ENCODE measurements around the gene YAE1. TPM values are rescaled to one million over a fixed set of nuclear protein-coding genes. Genes with fewer than 3 reads are reported as not detected.

Gene YAE1
- total and polyA plus RNA-seq, 2 of the 13 experiments (the other 11 are each of a cell fraction or from before 2014, with no cell fraction given): 18.7 to 28.3 TPM

- Histone ChIP-seq H2AFZ (ENCODE audit: low read length) (no peak overlapping the region), H3K9me3 (ENCODE audit: low read length) (no peaks in the 10 kb centered on the region), H3K27ac (ENCODE audit: extremely low read length, insufficient read depth, low read length) (no peak overlapping the region), H4K20me1 (ENCODE audit: insufficient read depth, low read length) (no peaks in the 10 kb centered on the region), H3K27me3 (ENCODE audit: control insufficient read depth in 1 of 2, insufficient read depth in 2 of 2, low read length in 2 of 2) (no peaks in the 10 kb centered on the region), H3K4me3 (replicated peaks in 1 of 3; ENCODE audit: insufficient read depth in 1 of 3, low read depth in 2 of 3, low read length in 3 of 3) (no peak overlapping the region), H3K36me3 (replicated peaks in 1 of 2; ENCODE audit: control insufficient read depth in 1 of 2, insufficient read depth in 2 of 2, low read length in 2 of 2) (no peaks in the 10 kb centered on the region), H3K79me2 (ENCODE audit: insufficient read depth, low read length) (no peaks in the 10 kb centered on the region), H3K4me2 (ENCODE audit: low read depth, low read length) (no peak overlapping the region), H3K9ac (ENCODE audit: insufficient read depth, low read depth, low read length) (no peak overlapping the region), H3K4me1 (ENCODE audit: insufficient read depth, low read length) (no peaks in the 10 kb centered on the region)
- DNase-seq (ENCODE audit: low spot score) (no peak), FAIRE-seq (no peak), ATAC-seq (no peak)
- TF ChIP-seq RBFOX2 (IDR thresholded peaks at IDR 0.05; ENCODE audit: low read depth, low read length): no peak
- no peak for TF ChIP-seq ZNF543 (CRISPR knock-in tag; IDR thresholded peaks at IDR 0.05)
- no peak for TF ChIP-seq ZNF30 (CRISPR knock-in tag; IDR thresholded peaks at IDR 0.05)
- no peak for TF ChIP-seq SRF (IDR thresholded peaks at IDR 0.05; ENCODE audit: low read depth, low read length)
- TF ChIP-seq, protein P1, sequence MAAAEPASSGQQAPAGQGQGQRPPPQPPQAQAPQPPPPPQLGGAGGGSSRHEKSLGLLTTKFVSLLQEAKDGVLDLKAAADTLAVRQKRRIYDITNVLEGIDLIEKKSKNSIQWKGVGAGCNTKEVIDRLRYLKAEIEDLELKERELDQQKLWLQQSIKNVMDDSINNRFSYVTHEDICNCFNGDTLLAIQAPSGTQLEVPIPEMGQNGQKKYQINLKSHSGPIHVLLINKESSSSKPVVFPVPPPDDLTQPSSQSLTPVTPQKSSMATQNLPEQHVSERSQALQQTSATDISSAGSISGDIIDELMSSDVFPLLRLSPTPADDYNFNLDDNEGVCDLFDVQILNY (CRISPR knock-in tag; conservative IDR thresholded peaks at IDR 0.05): no peak
- TF ChIP-seq ELF1 (CRISPR knock-in tag; IDR thresholded peaks at IDR 0.05): no peak
- TF ChIP-seq GFI1 (CRISPR knock-in tag; IDR thresholded peaks at IDR 0.05; ENCODE audit: borderline replicate concordance): no peak
- BruUV-seq (replicated peaks): no TSS peak
- ChIA-PET POLR2A (no interaction called here), CTCF (ENCODE audit: low intra/inter-chr PET ratio, low total read pairs) (no interaction called here)
- intact Hi-C loops (cut with micrococcal nuclease; ENCODE audit: unreplicated experiment): no loop called here
- in situ Hi-C loops (cut with HindIII; ENCODE audit: extremely low pct_ligation_motif_present, low pct_unique_long_range_greater_than_20kb): no loop called here
- WGBS (ENCODE audit: low lambda C conversion rate): 77% methylated on average over 1 of the region's 1 CpG
Measured at GRCh38 chr7:39560408-39560807, 5.8 kb upstream of the YAE1 start.

DNA sequence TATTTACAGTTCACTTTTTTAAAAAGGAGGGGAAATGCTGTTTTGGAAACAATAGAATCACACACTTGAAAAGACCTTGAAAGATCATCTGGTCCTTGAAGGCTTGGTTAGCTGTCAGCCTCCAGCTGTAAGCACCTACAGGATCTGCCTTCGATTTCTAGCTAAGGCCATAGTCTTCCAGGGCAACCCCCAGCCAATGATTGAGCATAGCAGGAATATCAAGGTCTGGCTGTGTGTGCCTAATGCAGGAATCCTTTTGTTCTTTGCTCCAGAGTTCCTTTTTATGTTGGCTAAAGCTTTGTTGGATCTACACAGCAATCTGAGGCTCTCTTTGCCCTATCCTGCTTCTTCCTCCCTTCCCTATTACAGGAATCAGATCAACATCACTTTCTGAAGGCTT, 5.2 kb upstream of the YAE1 start:
- ATAC-seq: peak; percentile 62
- TF ChIP-seq, protein P2, sequence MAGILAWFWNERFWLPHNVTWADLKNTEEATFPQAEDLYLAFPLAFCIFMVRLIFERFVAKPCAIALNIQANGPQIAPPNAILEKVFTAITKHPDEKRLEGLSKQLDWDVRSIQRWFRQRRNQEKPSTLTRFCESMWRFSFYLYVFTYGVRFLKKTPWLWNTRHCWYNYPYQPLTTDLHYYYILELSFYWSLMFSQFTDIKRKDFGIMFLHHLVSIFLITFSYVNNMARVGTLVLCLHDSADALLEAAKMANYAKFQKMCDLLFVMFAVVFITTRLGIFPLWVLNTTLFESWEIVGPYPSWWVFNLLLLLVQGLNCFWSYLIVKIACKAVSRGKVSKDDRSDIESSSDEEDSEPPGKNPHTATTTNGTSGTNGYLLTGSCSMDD (CRISPR knock-in tag; IDR thresholded peaks at IDR 0.05): no peak
- TF ChIP-seq, protein P3, sequence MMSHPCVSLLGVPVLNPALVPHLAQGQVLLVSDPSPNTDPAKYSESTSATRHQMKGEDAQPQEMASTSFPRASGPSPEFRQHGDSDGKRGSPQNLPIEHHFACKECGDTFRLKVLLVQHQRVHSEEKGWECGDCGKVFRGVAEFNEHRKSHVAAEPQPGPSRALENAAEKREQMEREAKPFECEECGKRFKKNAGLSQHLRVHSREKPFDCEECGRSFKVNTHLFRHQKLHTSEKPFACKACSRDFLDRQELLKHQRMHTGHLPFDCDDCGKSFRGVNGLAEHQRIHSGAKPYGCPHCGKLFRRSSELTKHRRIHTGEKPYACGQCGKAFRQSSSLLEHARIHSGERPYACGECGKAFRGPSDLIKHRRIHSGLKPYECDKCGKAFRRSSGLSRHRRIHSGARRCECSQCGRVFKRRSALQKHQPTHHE (CRISPR knock-in tag; IDR thresholded peaks at IDR 0.05; ENCODE audit: borderline replicate concordance): no peak
- TF ChIP-seq FOSL1 (CRISPR knock-in tag; IDR thresholded peaks at IDR 0.05; ENCODE audit: borderline replicate concordance) (no peak), SP5 (CRISPR knock-in tag; IDR thresholded peaks at IDR 0.05; ENCODE audit: borderline replicate concordance, low read depth) (no peak), HCFC1 (IDR thresholded peaks at IDR 0.05; ENCODE audit: low read depth, low read length) (no peak), ZEB1 (IDR thresholded peaks at IDR 0.05; ENCODE audit: insufficient replicate concordance, low read depth) (no peak), PAX8 (CRISPR knock-in tag; IDR thresholded peaks at IDR 0.05; ENCODE audit: borderline replicate concordance) (no peak), ZSCAN29 (CRISPR knock-in tag; conservative IDR thresholded peaks at IDR 0.05) (no peak)
- DNase-seq (ENCODE audit: low spot score): no peak
- Histone ChIP-seq H3K79me2 (ENCODE audit: insufficient read depth, low read length) (no peaks in the 10 kb centered on the region), H3K4me1 (ENCODE audit: insufficient read depth, low read length) (no peaks in the 10 kb centered on the region), H3K27ac (ENCODE audit: extremely low read length, insufficient read depth, low read length) (no peak overlapping the region), H3K4me3 (replicated peaks in 1 of 3; ENCODE audit: insufficient read depth in 1 of 3, low read depth in 2 of 3, low read length in 3 of 3) (no peak overlapping the region), H2AFZ (ENCODE audit: low read length) (no peak overlapping the region), H3K9me3 (ENCODE audit: low read length) (no peaks in the 10 kb centered on the region), H3K27me3 (ENCODE audit: control insufficient read depth in 1 of 2, insufficient read depth in 2 of 2, low read length in 2 of 2) (no peaks in the 10 kb centered on the region; a peak in 1 of 5 replicates), H3K36me3 (replicated peaks in 1 of 2; ENCODE audit: control insufficient read depth in 1 of 2, insufficient read depth in 2 of 2, low read length in 2 of 2) (no peaks in the 10 kb centered on the region), H3K9ac (ENCODE audit: insufficient read depth, low read depth, low read length) (no peak overlapping the region), H4K20me1 (ENCODE audit: insufficient read depth, low read length) (no peaks in the 10 kb centered on the region), H3K4me2 (ENCODE audit: low read depth, low read length) (no peak overlapping the region)
- POLR2A ChIA-PET: no interaction called here
- no peak for FAIRE-seq
- WGBS (ENCODE audit: low lambda C conversion rate): 0% methylated on average over 1 of the region's 1 CpG
- in situ Hi-C loops (cut with HindIII; ENCODE audit: extremely low pct_ligation_motif_present, low pct_unique_long_range_greater_than_20kb) (no loop called here), intact Hi-C loops (cut with micrococcal nuclease; ENCODE audit: unreplicated experiment) (no loop called here)
- BruUV-seq (replicated peaks): no TSS peak
- CTCF ChIA-PET (ENCODE audit: low intra/inter-chr PET ratio, low total read pairs): no interaction called here

All from HepG2 (cell line).